ENCODE data around the gene ROBO2.

ROBO2 gene, protein sequence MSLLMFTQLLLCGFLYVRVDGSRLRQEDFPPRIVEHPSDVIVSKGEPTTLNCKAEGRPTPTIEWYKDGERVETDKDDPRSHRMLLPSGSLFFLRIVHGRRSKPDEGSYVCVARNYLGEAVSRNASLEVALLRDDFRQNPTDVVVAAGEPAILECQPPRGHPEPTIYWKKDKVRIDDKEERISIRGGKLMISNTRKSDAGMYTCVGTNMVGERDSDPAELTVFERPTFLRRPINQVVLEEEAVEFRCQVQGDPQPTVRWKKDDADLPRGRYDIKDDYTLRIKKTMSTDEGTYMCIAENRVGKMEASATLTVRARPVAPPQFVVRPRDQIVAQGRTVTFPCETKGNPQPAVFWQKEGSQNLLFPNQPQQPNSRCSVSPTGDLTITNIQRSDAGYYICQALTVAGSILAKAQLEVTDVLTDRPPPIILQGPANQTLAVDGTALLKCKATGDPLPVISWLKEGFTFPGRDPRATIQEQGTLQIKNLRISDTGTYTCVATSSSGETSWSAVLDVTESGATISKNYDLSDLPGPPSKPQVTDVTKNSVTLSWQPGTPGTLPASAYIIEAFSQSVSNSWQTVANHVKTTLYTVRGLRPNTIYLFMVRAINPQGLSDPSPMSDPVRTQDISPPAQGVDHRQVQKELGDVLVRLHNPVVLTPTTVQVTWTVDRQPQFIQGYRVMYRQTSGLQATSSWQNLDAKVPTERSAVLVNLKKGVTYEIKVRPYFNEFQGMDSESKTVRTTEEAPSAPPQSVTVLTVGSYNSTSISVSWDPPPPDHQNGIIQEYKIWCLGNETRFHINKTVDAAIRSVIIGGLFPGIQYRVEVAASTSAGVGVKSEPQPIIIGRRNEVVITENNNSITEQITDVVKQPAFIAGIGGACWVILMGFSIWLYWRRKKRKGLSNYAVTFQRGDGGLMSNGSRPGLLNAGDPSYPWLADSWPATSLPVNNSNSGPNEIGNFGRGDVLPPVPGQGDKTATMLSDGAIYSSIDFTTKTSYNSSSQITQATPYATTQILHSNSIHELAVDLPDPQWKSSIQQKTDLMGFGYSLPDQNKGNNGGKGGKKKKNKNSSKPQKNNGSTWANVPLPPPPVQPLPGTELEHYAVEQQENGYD (N-terminal part only)

DNA sequence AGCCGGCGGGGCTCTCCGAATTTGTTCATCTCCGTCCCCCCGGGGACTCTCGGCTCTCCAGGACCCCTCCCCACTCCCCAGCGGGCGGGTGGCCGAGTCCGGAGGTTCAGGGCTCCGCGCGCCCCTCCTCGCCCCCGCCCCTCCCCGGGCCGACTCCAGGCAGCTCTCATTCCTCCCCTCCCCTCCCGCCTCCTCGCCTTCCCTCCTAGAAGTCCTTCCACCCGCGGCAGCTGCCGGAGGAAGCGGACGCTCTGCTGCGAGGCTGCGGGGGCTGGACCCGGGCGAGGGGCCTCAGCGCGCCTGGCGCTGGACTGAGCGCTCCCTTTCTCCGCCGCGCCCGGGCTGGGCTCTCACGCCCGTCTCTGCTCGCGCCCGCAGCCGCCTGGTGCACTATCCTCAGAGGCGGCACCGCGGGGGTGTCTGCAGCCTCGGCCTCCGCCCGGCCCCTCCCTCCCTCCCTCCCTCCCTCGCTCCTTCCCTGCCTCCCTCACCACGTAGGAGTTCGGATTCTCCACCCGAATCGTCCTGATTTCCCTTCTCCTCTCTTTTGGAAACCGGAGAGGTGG, at the start of gene ROBO2:
ROBO2 (plus strand) TSS at position 494 of the 566 bp plus-strand sequence. CDS start 687 bp downstream, outside the sequence.
- peak; percentile 92 for DNase-seq

DNA sequence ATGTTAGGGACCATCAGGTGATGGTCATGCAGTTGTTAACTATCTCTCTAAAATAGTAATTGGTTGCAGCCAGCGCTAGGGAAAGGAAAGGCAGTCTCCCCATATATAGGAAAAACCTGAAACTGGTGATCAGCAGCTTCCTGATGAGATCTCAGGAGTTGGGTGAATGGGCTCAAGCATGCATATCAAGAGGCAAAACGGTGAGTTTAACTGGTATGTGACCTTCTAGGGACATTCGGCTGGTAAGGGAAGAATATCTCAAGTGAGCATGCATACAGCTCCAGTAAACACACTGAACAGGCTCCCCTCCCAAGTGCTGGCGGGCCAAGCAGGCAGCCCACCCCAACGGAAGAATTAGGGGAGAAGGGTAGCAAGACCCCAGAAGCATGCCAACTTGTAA, 49.3 kb upstream of the ROBO2 start:
- no peak for DNase-seq

DNA sequence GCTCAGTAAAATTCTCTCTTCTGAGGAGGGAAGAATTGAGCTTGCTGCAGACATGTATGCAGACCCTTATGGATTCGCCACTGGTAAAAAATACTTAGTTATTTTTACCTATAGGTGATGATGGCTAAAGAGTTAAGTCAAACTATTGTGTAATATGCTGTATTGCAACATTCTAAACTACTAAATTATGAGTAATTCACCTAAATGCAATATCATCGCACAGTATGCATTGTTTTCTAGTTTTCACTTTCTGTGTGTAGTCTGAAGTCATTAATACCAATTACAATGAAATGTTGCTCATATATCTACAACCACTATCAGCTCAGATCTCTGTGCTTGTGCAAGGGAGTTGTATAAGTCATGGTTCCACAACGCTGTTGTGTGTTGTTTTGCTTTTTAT, 48.7 kb upstream of the ROBO2 start:
- no peak for DNase-seq

DNA sequence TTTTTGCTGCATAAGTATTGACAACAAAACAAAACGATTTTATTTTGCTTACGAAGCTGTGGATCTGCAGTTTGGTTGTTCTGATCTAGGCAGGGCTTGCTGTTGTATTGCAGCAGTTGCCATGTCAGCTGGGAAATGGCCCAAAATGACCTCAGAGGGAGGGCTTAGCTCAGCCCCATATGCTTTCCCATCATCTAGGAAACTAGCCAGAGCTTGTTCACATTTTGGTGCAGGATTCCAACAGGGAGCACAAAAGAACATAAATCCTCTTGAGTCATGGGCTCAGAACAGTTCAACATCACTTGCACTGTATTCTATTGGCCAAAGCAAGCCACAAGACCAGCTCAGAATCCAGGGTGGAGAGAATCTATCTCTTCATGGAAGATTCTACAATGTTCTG, 42.2 kb upstream of the ROBO2 start:
- DNase-seq = peak; percentile 21

DNA sequence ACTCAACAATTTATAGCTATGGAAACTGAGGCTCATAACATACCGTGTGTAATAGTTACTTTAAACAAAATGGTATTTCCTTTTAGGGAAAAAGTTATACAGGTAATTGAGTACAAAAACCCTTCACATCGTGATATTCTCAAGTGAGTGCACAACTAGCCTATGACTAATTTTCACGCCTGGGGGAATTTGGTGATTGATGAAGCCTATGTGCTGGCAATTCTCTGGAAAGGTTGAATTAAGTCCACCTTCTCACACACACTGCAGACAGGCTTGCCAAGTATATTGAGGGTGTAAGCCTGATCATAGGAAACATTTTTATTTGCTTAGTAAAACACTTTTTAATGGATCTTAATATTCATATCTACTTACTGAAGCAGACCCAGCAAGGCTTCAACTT, 41.3 kb upstream of the ROBO2 start:
- peak; percentile 5 for DNase-seq

DNA sequence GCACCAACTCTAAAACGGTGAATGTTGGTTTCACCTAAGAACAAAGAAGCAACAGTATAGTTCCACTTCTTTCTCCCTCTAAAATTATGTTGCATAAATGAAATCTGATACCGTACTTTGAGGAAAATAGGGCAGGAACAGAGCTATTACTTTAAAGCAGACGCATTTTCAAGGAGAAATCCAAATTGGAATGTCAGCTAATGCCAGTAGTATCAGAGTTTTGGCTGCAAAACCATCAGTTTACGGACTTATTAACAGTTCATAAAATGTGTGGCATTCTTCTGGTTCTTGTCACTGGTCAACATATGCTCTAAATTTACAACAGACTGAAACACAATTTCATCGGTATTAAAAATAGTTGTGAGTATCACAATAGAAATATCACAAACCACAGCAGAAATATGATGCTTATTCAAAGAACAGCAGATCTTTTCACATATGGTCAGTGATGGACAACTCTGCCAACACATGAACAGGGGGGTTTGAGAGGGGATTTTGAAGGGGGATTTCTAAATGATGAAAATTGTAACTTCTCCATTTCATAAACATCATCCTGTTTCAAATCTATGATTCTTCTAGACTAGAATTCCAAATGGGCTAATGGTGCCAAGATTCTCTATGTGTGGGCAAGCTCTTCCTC, 38.7 kb upstream of the ROBO2 start:
- no peak for DNase-seq

DNA sequence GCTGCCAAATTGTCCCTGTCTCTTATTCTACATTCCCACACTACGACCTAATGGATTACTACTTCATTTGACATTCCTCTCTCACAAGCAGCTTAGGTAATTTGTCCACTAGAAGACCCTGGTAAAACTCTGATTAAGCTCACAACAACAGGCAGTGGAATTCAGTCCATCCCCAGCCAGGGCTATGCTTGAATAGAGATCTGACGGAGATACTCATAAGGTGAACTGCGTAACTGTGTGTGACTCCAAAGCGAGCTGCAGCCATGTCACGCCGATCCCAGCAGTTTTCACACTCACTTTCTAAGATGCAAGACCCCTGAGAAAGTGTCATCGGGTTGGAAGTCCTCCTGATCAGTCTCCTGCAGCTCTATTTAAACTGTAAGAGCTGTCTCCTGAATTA, 25.7 kb upstream of the ROBO2 start:
- no peak for DNase-seq

DNA sequence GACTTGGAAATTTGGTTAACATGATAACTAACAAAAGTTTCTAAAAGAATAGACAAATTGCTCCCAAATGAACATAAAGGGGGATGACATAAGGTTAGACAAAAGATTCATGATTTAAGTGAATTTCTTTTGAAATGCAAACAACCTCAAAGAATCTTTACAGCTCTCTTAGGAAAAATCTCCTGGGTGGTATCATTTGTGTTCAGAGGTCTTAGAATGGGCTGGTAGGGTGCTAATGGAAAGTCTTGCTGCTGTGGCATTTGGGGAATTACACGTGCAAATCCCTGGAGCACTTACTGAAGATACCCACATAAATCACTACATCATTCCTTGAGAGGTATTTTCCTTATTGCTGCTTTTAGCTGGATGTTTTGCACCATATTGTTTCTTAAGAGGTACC, 14.4 kb upstream of the ROBO2 start:
- DNase-seq = peak; percentile 9

DNA sequence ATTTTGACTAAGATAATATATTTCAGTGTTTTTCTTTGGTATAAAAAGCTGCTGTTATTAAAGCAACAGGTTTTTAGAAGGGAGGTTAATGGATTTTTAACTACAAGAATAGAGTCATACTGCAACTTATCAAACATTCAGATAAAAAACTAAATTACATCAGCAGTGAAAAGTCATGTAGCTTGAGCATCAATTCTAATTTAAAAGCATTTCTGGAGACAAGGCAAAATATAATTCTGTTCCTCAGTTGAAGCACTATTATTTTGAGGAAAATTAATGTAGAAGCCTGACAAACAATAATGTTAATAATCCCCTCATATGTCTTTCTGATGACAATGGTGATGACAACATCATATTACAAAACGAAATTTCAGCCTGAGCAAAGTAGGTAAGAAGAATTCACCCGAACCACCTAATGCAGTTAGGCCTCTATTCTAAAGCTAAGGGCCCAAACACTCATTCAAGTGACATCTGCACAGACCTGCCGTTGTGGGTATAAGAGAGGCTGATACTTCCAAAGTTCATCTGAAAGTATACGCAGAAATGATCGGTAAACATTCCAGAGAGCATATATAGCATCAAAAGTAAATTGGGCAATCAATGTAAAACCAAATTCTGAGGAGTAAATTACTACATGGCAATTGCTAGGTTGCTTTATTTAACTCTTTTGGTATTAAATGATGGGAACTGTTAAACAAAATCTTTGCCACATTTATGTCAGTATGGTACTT, 12.8 kb upstream of the ROBO2 start:
- no peak for DNase-seq

DNA sequence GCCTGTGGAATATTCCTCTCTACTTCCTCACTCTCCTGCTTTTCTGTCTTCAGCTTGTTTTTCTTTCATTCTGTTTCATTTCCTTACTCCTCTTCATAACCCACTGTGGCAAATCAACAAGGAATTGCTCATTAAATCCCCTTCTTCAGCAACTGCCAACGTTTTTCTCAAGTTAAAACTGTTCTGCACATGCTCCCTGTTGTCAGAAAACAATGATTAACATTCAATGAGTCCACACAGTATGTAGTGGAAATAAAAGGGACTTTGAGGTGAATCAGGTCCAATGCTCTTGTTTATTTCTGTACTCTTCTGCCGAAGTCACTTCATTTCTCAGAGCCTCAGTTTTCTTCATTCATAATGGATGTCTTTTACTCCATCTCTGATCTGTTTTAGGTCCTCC, 11.9 kb upstream of the ROBO2 start:
- DNase-seq = no peak

DNA sequence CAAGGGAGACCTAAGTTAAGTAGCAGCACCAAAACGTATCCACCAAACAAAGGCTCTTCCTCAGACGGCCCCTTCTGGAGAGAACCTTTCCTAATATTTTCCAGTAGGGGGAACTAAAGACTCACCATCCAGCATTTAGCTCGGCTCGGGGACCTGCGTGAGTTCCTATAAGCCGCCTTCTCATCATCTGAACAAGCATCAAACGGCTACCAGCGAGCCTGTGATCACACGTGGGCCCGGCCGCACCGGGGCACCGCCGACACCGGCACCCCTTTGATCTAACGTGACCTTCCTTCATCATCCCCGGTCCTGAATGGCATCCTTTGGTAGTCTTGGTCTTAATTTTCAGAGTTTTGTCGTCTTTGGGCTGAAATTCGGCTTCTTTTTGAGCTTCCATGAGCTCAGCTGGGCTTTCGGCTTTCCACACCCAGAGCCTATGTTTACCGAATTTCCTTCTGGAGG, 1.4 kb upstream of the ROBO2 start:
- peak; percentile 94 for DNase-seq

DNA sequence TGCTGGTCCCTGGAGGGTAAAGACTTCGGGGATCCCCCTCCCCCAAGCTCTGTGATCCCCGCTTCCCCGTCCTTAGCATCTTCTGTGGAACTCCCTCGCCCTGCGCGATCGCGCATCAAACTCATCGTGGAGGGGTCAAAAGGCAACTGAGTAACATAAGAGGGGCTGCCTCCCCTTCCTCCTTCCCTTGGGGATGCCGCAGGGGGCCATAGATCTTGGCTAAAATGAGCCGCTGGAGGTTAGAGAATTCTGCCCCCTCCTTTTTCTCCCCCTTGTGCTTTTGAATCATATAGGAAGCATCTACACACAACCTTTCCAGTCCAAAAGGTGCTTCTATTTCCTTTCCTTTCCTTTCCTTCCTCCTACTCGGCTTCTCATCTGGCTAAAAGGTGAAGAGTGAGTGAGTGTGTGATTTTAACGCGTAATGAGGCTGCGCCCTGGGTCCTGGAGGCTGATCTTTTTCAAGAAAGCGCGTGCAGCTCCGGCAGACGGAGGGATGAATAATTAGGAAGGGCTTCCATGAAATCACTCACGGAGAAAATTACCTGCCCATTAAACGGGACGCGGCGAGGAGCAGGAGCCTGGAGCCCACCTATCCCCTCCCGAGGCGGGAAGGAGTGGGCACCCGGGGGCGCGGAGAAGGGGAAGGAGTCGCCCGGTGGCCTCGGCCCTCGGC, 831 bp upstream of the ROBO2 start:
- DNase-seq = peak; percentile 91

DNA sequence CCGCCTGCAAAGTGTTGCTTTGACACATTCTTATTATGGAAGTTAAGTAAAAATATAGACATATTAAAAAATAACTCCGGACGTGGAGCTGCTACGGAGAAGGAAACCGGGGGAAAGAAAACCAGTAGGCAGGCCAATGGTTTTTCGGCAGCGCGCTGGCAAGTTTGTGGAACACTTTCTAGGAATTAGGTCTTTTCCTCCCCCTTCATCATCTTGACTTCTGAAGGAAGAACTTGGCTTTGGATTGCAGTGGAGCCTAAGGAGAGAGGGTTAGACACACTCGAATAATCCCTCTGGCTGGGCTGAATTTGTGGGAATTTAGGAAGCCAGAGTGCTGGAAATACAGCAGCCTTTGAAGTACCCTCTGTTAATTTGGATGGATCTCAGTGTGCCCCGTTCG, 317 bp downstream of the ROBO2 start:
- no peak for DNase-seq

DNA sequence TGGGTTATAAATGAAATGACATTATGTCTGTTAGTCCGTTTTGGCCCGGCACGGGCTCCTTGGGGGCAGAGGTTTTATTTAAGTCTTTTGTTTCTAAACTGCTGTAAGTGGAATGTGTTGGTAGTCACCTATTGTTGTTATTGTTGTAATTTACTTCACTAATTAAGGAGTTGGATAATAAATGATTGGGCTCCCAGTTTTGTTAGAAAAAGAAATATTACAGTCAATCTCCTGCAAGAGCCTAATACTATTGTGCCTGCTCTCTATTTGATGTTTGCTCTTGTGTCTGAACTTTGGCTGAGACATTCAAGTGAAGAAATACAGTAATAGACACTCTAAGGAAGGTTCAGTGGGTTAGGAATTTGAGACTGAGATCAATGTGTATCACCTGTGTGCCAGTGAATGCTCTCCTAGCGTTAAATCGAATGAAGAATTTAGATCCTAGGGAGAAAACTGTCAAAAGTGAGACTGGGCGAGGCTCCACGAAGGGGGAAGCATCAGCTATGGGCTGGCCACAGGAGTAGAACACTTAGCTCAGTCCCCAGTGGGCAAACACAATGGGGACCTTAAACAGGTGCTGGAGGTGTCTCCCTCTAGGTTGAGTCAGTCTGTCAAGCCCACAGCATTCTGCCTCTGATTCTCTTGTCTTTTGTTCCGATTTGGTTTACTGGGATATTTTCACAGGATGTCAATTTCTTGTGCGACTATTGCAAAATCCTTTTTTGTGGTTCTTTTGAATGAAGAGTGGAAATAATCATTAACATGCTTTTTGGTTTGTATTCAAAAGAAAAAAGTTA, 1.2 kb downstream of the ROBO2 start:
- peak; percentile 86 for DNase-seq

DNA sequence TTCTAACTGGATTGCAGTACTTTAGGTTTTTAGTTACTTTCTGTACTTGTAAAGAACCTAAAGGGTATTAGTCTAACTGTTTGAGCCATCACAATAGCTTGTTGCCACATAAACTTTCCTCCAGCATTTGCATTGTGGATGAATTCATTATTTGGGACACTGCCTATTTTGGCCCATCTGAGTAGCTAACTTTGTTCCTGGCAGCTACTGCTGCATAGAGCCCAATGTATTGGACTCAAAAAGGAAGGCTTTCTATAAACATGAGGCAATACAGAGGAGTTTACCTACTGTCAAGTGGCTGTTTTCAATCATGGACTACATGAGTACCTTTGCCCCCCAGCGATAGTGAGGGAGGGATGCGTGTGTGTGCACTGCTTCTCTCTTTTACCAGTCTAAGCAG, 1.9 kb downstream of the ROBO2 start:
- DNase-seq = peak; percentile 75

DNA sequence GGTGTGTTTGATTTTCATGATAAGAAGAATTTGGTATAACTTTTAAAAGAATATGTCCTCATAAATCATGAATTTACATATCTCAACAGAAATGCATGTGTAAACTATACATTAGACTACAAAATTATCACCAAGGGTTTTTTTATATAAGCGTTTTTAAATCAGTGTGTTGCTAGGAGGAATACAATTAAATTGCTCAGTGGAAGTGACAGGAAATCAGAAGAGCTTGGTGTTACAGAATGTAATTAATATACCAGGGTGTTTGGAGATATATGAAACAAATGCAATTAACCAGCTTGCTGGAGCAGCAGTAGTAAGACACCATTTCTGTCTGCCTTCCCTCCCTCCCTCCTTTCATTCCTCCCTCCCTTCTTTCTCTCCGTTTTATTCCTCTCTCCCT, 2.4 kb downstream of the ROBO2 start:
- peak; percentile 52 for DNase-seq

DNA sequence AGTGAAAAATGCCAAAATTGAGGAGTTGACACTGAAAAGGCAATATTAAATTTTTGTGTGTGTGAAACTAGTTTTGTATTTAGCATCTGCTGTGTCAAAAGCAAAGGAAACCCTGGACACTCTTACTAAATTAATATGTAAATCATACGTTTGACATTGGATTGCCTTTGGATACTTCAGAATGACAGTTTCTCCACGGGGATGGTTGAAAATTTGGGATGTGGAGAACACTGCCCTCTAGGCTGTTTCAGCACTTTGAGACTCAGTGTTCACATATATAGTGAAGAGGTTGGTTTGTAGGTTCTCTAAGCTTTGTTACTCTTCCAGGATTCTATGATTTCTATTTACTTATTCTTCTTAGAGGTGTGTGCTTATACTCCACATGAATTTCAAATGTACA, 3.0 kb downstream of the ROBO2 start:
- peak; percentile 78 for DNase-seq

DNA sequence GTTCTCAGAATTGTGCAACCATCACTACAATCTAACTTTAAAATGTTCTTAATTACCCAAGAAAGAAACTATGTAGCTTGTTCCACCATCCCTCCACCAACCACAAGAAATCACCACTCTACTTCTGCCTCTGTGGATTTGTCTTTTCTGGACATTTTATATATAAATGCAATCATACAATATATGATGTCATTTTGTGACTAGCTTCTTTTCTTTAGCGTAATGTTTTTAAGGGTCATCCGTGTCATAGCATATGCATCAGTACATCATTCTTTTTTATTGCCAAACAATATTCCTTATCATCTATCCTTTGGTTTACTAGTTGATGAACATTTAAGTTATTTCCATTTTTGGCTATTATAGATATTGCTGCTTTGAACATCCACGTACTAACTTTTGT, 5.8 kb downstream of the ROBO2 start:
- DNase-seq = no peak

DNA sequence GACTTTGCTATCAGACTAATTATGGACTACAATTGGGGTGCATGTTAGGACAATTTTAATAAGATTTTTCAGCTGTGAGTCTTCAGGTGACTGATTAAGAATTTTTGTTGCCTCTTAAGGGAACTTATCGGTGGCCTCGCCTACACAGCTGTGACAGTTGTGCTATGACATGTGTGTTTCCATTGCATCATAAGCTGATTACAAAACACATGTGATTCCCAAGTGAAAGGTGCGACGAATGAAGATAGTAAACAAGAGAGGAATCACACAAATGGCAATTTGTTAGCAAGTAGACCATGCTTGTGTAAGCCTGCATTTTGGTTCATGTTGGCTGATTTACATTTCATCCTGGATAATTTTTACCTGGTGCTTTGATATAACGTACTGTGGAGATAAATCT, 8.3 kb downstream of the ROBO2 start:
- no peak for DNase-seq

DNA sequence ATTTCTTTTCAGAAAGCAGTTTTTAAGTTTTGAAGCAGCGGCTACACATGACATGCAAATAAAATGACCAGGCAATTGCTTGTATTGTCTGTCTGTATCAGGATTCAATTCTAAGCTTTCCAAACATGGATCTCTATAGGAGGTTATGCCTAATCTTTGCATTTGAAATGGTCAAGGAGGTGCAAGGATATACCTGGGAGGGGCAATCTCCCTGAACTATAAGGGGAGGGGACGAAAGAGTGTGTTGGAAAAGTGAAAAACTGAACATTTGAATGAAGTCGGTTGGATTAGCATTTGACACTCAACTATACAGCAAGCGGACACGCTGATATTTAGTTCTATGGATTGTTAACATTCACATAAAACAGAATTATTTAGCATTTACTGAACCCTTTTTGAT, 11.7 kb downstream of the ROBO2 start:
- DNase-seq = no peak

Data from NCI-H69 (cell line).